A549 treated with GW870086 at 1 μM for 4 hours (cell line): Measurements from ENCODE around the gene MYO5B. TPM values are rescaled to one million over a fixed set of nuclear protein-coding genes. Genes with fewer than 3 reads are reported as not detected.

Experiments
- total RNA-seq: library from RNA; stranded (reverse); fragments of 200-300 nt; extraction: Qiagen RNA extraction; gene quantifications from 5 replicates; pipeline ENCODE4 v1.2.3, GENCODE V29; 2022; ENCODE audit warnings: low read depth

The MYO5B gene
- 8.6 to 10.0 TPM (median 8.9 TPM) in 5 replicates for total RNA-seq

DNA sequence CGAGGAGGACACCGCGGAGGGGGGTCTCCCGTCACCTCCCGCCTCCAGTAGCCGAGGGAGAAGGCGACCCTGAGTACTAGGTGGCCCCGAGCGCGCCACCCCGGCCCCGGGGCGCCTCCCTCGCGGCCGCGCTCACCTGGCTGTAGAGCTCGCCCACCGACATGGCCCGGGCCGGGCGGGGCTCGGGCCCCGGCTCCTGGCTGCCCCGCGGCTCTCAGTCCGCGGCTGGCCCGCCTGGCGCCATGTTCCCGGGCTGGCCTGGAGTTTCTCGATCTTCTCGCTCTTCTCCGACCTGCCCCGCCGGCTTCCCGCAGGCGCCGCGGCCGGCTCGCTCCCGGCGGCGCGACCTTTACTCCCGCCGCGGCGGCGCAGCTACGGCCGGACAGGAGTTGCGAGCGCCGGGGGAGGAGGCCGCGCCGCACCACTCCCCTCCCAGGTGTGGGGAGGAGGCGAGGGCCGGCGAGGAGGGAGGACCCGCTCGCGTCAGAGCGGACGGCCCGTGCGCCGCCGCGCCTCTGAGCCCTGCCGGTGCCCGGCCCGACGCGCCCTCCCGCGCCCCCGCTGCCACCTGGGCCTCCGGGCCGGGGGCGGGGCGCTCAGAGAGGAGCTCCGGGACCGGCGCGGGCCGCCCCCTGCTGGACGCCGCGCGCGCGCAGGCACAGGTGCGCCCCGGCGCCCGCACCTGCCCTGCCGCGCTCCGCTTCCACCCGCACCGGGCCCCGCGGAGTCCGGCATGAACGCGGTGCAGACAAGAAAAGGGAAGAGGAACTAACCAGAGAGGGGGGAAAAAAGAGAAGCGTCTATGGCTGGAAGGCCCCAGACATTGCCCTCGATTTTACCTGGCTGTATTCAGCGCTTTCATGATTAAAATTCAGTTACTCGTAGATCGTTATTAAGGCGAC, at the start of gene MYO5B:
MYO5B (minus strand) TSS at position 517 of the 902 bp plus-strand sequence; CDS start at position 163, 354 bp downstream.

DNA sequence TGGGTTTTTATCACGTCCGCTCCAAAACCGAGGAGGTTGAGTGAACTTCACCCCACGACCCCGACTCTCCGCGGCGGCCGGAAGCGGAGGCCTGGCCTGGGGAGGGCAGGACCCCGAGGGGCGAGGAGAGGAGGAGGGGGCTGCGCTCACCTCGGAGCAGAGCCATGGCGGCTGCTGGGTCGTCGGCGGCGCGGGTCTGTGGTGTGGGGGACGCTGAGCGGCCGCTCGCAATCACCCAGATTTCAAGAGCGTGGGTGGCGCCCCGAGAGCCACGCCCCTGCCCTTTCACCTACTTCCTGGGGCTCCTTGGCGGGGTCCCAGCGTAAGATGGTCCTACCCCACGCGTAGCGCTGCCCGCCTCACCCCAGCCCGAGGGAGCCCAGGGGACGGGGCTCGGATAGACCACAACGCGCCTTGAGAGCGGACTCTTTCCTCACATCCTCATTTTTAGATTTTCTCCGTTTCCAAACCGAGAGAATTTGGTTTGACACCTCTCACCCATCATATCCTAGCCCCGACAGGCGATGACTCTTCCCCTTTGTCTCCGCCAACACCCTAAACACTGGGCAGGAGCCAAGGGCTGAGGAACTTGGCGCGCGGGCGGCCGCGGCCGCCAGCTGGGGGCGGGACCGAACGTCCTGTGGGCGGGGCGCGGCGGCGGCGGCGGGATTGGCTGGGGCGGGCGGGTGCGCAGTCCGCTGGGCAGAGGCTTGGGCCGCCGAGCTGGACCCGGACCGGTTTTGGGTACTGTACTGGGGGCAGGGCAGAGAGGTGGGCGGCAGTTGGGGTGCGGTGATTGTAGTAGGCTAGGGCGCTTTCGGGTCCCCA, 381.4 kb downstream of the MYO5B start, which contains the start of gene ACAA2:
ACAA2 (minus strand) TSS at position 215 of the 828 bp plus-strand sequence; CDS start at position 166, 49 bp downstream.

Other genes with a start within 250 kb of the MYO5B start
- gene CFAP53, start 71.3 kb upstream of the MYO5B start, total RNA-seq = 0.26 to 0.43 TPM (median 0.30 TPM) in 5 replicates
- gene MBD1, start 86.4 kb upstream of the MYO5B start, total RNA-seq = 30.8 to 40.1 TPM (median 36.7 TPM) in 5 replicates
- 41.8 to 51.0 TPM (median 43.5 TPM) in 5 replicates for gene CXXC1, start 92.5 kb upstream of the MYO5B start, total RNA-seq
- 11.6 to 13.3 TPM (median 12.0 TPM) in 5 replicates for gene SKA1, start 179.9 kb upstream of the MYO5B start, total RNA-seq